ENCODE measurements around the gene SRP54.

DNA sequence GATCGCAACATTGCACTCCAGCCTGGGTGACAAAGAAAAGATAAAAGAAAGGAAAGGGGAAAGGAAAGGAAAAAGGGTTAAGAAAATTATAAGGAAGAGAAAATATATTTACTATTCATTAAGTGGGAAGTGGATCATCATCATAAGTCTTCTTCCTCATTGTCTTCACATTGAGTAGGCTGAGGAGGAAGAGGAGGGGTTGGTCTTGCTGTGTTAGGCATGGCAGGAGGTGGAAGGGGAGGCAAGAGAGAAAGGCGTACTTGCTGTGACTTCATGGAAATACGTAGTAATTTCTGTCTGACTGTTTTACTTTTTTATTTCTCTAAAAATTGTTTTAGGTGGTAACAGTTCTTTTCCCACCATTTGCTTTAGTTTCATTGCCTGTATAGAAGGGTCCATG lies 89.4 kb downstream of the SRP54 start:
- TF ChIP-seq CTCF (IDR thresholded peaks at IDR 0.05) (no peak), POLR2A (IDR thresholded peaks at IDR 0.05) (no peak), POLR2AphosphoS5 (IDR thresholded peaks at IDR 0.05; ENCODE audit: insufficient read depth in 1 of 2, low read depth in 1 of 2) (no peak)
